Measurements from ENCODE around the gene SIKE1.
A peak's percentile ranks its signal among the peaks of the same experiment; 100 is the strongest.
"Not testable (repeated sequence)": the region's sequence is repeated elsewhere in the genome, so short reads cannot be mapped to it uniquely, and the experiment has no call there.

Gene SIKE1

DNA sequence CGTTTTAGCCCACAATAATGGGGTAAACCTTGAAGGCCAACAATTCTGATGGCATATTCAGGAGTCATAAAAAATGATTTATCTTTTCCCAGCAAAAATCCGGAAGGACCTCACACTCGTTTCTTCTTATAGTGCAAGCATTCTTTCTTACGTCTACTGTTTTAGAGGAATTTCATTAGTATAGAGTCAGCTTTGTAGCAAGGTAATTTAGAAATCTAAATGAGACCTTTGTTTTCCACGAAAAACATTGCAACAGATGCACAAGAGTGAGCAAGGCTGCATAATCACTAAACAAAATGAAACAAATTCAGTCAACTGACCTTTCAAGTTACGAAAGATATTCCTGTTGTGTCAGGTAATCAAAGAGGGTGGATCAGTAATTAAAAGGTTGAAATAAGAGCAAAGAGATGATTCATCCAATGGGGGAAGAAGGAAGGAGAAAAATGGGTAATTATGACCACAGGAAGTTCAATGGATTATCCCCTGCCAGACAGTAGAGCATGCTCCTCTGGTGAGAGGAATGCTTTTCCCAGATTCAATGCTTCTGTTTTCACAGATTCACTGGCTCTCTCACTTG, 22.1 kb downstream of the SIKE1 start:
- peak overlapping the region; percentile 100 for H3K4me3 ChIP-seq (ENCODE audit: low read depth, low read length)
- no peak for DNase-seq (ENCODE audit: low read depth)
- TF ChIP-seq, protein P1, sequence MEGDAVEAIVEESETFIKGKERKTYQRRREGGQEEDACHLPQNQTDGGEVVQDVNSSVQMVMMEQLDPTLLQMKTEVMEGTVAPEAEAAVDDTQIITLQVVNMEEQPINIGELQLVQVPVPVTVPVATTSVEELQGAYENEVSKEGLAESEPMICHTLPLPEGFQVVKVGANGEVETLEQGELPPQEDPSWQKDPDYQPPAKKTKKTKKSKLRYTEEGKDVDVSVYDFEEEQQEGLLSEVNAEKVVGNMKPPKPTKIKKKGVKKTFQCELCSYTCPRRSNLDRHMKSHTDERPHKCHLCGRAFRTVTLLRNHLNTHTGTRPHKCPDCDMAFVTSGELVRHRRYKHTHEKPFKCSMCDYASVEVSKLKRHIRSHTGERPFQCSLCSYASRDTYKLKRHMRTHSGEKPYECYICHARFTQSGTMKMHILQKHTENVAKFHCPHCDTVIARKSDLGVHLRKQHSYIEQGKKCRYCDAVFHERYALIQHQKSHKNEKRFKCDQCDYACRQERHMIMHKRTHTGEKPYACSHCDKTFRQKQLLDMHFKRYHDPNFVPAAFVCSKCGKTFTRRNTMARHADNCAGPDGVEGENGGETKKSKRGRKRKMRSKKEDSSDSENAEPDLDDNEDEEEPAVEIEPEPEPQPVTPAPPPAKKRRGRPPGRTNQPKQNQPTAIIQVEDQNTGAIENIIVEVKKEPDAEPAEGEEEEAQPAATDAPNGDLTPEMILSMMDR (conservative IDR thresholded peaks at IDR 0.05; ENCODE audit: low read depth, low read length): no peak

DNA sequence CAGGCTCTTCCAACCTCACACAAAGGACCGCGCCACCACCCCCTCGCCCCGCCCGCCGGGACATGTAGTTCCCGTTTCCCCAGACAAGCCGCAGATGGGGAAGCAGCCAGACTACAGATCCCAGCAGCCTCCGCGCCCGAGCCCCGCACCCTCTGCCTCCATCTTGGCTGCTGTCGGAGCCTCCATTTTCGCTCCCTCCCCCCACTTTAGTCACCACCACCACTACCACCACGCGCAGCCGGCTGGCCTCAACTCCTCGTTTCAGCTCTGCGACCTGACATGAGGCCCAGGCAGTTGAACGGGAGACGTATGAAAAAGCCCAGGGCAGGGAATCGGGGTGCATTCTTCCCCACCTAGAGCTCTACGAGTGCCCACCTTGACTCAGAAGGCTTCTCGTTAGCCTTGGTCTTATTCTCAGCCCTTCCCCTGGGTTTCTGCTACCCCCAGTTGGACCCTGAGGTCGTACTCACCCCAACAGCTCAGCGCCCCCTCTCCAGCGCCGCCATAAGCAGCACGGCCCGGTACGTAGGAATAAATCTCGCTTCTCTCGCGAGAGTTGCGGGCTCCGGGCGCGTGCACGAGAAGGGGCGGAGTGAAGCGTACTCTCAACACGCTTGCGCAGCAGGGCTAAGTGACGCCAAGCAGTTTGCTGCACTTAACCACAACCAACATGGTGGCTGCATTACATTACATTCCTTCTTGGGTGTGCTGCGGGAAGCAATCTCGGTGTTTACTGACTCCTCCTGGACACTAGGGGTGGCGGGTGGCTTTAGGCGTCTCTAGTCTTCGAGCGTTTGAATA, 22.8 kb downstream of the SIKE1 start, which contains the start of gene CSDE1:
TSS of gene CSDE1 (minus strand) at position 530 of the 801 bp plus-strand sequence. CDS start 18,094 bp downstream, outside the sequence.
- TF ChIP-seq, protein P1 (conservative IDR thresholded peaks at IDR 0.05; ENCODE audit: low read depth, low read length): peak; percentile 60
- peak within 1 kb of the TSS; percentile 100 for H3K4me3 ChIP-seq (ENCODE audit: low read depth, low read length)
- peak; percentile 99 for DNase-seq (ENCODE audit: low read depth)

DNA sequence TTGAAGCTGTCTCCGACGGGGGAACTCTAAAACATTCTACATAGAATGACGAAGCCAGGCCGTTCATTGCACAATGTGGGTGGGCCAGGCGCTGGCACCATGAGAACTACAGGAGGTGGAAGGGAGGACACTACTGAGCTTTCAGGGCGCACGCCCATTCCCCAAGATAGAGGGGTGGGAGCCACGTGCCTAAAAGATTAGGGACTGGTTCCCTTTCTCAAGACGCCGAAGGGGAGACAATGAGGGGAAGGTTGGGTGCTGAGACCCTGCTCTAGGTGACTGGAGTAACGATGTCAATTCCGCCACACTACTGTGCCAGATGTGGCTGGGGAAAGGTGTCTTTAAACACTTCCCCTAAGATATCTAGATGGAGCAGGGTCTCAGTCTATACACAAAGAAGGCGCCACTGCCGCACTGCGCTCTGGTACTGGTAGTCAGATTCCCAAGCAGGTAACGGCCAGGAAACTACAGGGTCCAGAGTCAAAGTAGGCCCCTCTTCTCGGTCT, 23.5 kb downstream of the SIKE1 start:
- peak overlapping the region; percentile 100 for H3K4me3 ChIP-seq (ENCODE audit: low read depth, low read length)
- TF ChIP-seq, protein P1 (conservative IDR thresholded peaks at IDR 0.05; ENCODE audit: low read depth, low read length): no peak
- peak; percentile 66 for DNase-seq (ENCODE audit: low read depth)

DNA sequence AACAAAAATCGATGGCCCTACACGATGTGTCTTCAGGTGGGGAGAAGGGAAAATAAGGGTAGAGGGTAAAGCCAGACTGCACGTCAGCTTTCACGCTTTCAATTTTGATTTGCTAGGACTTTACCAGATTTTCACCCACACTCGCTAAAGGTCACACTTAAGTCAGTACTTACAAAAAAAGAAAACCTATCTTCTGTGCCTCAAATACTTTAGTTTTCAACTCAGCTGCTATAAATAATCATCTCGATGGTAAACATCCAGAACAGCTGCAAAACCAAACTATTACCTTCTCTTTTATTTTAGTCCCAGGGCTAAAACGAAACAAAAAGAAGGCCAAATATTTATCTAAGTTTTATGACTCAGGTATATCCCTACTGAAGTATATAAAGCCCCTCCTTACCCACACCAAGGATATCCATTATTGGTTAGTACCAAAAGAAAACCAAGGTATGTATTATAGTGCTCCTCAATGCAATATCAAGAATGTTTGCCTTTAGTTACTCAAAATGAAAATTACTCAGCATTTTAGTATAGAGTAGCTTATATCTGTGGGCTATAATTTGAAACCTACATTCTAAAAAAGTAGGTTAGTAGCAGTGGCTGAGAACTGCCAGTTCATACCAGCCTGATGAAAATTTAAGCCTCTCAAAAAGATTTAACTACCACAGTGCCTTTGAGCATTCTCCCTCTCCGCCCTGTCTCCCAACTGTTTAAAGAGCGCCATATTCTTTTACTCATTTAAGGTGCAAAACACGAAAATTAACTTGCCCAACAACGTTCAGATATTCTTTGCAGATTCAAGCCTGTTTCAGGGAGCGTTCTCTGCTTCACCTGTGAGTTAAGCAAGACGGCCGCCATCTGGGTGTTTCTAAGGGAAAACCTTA, 24.2 kb downstream of the SIKE1 start:
- peak overlapping the region; percentile 100 for H3K4me3 ChIP-seq (ENCODE audit: low read depth, low read length)
- TF ChIP-seq, protein P1 (conservative IDR thresholded peaks at IDR 0.05; ENCODE audit: low read depth, low read length): no peak
- peak; percentile 14 for DNase-seq (ENCODE audit: low read depth)

DNA sequence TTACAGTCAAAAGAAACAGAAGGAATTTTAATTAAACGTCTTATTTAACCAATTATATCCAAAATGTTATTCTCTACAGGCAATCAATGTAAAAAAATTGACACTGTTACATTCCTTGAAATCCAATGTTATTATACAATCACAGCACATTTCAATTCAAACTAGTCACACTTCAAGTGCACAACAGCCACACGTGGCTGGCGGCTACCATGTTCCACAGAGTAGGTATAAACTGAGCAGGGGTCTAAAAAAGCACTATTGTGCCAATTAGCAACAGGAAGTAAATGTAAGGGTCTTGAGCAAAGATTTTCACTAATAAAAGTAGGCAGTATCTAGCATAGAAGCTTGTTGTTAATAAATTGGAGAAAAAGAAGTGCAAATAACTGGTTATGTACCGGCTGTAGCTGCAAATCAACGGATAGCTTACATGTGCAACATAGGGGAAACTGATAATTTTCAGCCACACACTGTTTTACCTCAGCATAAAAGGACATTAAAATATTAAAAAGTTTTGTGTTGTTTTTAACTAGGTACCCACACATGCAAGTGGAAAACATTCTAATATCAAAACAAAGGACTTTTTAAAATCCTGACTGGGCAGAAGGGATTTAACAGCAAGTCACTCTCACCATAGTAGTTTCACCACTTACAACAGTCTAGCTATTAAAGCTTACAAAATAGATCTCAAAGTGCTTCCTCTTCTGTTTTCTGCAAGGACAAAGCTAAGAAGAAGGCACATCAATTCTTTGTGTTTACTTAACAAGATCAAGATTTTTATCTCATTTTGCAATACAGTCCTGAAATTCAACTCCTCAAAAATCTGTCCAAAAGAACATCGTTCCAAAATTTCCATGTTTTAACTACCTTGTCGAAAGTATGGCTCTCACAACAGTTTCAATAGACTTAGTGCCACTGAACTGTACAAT, 25.2 kb downstream of the SIKE1 start:
- DNase-seq (ENCODE audit: low read depth): peak; percentile 23
- H3K4me3 ChIP-seq (ENCODE audit: low read depth, low read length): peak overlapping the region; percentile 100
- TF ChIP-seq, protein P1 (conservative IDR thresholded peaks at IDR 0.05; ENCODE audit: low read depth, low read length): no peak

DNA sequence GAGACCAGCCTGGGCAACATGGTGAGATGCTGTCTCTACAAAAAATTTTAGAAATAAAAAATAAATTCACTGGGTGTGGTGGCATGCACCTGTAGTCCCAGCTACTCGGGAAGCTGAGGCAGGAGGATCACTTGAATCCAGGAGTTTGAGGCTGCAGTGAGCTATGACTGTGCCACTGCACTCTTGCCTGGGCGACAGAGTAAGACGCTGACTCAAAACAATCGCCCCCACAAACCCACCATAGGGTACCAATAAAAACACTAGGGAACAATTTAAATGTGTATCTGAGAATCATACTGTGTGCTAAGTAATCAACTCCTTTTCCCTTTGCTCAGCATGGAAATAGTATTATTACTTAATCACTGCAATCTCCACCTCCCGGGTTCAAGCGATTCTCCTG, 26.8 kb downstream of the SIKE1 start:
- DNase-seq (ENCODE audit: low read depth); H3K4me3 ChIP-seq (ENCODE audit: low read depth, low read length): not testable (repeated sequence)

Data from choroid plexus epithelial cell (primary cell).